Fibroblast of villous mesenchyme (primary cell): ENCODE results near the gene PCNX3. TPM values are rescaled to one million over a fixed set of nuclear protein-coding genes. Genes with fewer than 3 reads are reported as not detected.

Source experiments
- DNase-seq: peaks from one replicate; pipeline ENCODE4 v3.0.0-alpha.2; 2010; ENCODE audit warnings: low read depth
- H3K4me3 ChIP-seq: 2 replicates; pipeline ENCODE4 v1.5.1; 2011; ENCODE audit warnings: low read depth, mild to moderate bottlenecking, low read length
- CTCF ChIP-seq: IDR thresholded peaks from 2 replicates; pipeline ENCODE4 v1.5.1; 2012; ENCODE audit warnings: low read depth, mild to moderate bottlenecking, low read length; ENCODE audit not compliant: insufficient read depth
- total RNA-seq: library from RNA; depleted of rRNA; stranded (reverse); fragments of >200 nt; gene quantifications from 2 replicates; pipeline ENCODE4 v1.2.3, GENCODE V29; 2012

The PCNX3 gene
- total RNA-seq, 1 donor = 32.4 TPM

- no peak for DNase-seq
- TF ChIP-seq CTCF = no peak
- no peak overlapping the region for H3K4me3 ChIP-seq
Observed at GRCh38 chr11:65581928-65582327, 33.6 kb upstream of the PCNX3 start.

- TF ChIP-seq CTCF = no peak
- no peak for DNase-seq
- H3K4me3 ChIP-seq = no peak overlapping the region
Observed at GRCh38 chr11:65583589-65583988, 32.0 kb upstream of the PCNX3 start.

GRCh38 chr11:65584106-65584505, 31.5 kb upstream of the PCNX3 start:
- no peak overlapping the region for H3K4me3 ChIP-seq
- no peak for DNase-seq
- no peak for TF ChIP-seq CTCF

- TF ChIP-seq CTCF = no peak
- no peak for DNase-seq
- H3K4me3 ChIP-seq = no peak overlapping the region
Observed at GRCh38 chr11:65584723-65585171, 30.8 kb upstream of the PCNX3 start.

GRCh38 chr11:65585396-65586246, 30.0 kb upstream of the PCNX3 start:
- no peak for TF ChIP-seq CTCF
- no peak for DNase-seq
- no peak overlapping the region for H3K4me3 ChIP-seq

GRCh38 chr11:65586247-65586630, 29.3 kb upstream of the PCNX3 start:
- DNase-seq = no peak
- no peak for TF ChIP-seq CTCF
- H3K4me3 ChIP-seq = no peak overlapping the region

GRCh38 chr11:65586676-65587075, 28.9 kb upstream of the PCNX3 start:
- no peak overlapping the region for H3K4me3 ChIP-seq
- no peak for TF ChIP-seq CTCF
- DNase-seq = peak; percentile 88
